HEK293 (cell line): ENCODE results near the gene PM20D1.

ENCODE experiments used
- CTCF ChIA-PET: fragments of 350-600 bp; formaldehyde crosslinking; extraction: SDS; loops from one replicate; lab custom pipeline; 2021; ENCODE audit warnings: antibody characterized with exemption; lab: Yijun Ruan, JAX
- POLR2A ChIA-PET: fragments of 300-600 bp; formaldehyde crosslinking; extraction: SDS; loops from one replicate; lab custom pipeline; 2020; ENCODE audit warnings: antibody characterized with exemption, inconsistent platforms; lab: Yijun Ruan, JAX
- H3K27ac ChIP-seq: fragments of 200-500 bp; sonication (Bioruptor generic); 2 replicates; pipeline ENCODE4 v1.5.1; 2014; ENCODE audit warnings: low read depth, low read length, control low read depth, inconsistent platforms; ENCODE audit errors: extremely low read depth
- H3K36me3 ChIP-seq, 2 experiments: fragments of 200-500 bp in 1 of 2; sonication (Bioruptor generic) in 1 of 2; 1 replicate in 1 of 2; 2 replicates in 1 of 2; pipeline ENCODE4 v1.5.1; 2014 to 2017; ENCODE audit warnings: inconsistent platforms in 2 of 2, low read length in 2 of 2; ENCODE audit not compliant: control insufficient read depth in 2 of 2, insufficient read depth in 1 of 2
- H3K4me1 ChIP-seq: fragments of 200-500 bp; sonication (Bioruptor generic); 2 replicates; pipeline ENCODE4 v1.5.1; 2014; ENCODE audit warnings: mild to moderate bottlenecking, low read length, inconsistent platforms; ENCODE audit not compliant: control insufficient read depth, insufficient read depth
- H3K4me3 ChIP-seq: 2 replicates; pipeline ENCODE4 v1.5.1; 2011; ENCODE audit warnings: low read depth, mild to moderate bottlenecking, control low read depth, low read length, moderate library complexity
- H3K9me3 ChIP-seq: fragments of 200-500 bp; sonication (Bioruptor generic); 2 replicates; pipeline ENCODE4 v1.5.1; 2014; ENCODE audit warnings: low read depth, low read length, inconsistent platforms; ENCODE audit not compliant: control insufficient read depth, insufficient read depth
- BCL6B ChIP-seq: fragments of 450-650 bp; formaldehyde crosslinking; IDR thresholded peaks from 2 replicates; pipeline ENCODE4 v1.5.1; 2017; ENCODE audit warnings: missing biosample characterization, missing genetic modification characterization
- FEZF1 ChIP-seq: fragments of 450-650 bp; formaldehyde crosslinking; IDR thresholded peaks from 2 replicates; pipeline ENCODE4 v1.5.1; 2016; ENCODE audit warnings: missing biosample characterization, missing genetic modification characterization
- HIC1 ChIP-seq: fragments of 450-650 bp; formaldehyde crosslinking; IDR thresholded peaks from 2 replicates; pipeline ENCODE4 v1.5.1; 2016; ENCODE audit warnings: missing biosample characterization, missing genetic modification characterization
- MYNN ChIP-seq: fragments of 450-650 bp; formaldehyde crosslinking; IDR thresholded peaks from 2 replicates; pipeline ENCODE4 v1.5.1; 2016; ENCODE audit warnings: missing biosample characterization, missing genetic modification characterization, borderline replicate concordance
- PRDM10 ChIP-seq: fragments of 450-650 bp; formaldehyde crosslinking; IDR thresholded peaks from 2 replicates; pipeline ENCODE4 v1.5.1; 2016; ENCODE audit warnings: missing biosample characterization, missing genetic modification characterization
- SCRT1 ChIP-seq: fragments of 450-650 bp; formaldehyde crosslinking; IDR thresholded peaks from 2 replicates; pipeline ENCODE4 v1.5.1; 2016; ENCODE audit warnings: missing biosample characterization, missing genetic modification characterization, borderline replicate concordance
- SP2 ChIP-seq: fragments of 450-650 bp; formaldehyde crosslinking; IDR thresholded peaks from 2 replicates; pipeline ENCODE4 v1.5.1; 2016; ENCODE audit warnings: missing biosample characterization, missing genetic modification characterization
- SP7 ChIP-seq: fragments of 450-650 bp; formaldehyde crosslinking; IDR thresholded peaks from 2 replicates; pipeline ENCODE4 v1.5.1; 2016; ENCODE audit warnings: missing biosample characterization, missing genetic modification characterization
- ZNF10 ChIP-seq: fragments of 450-650 bp; formaldehyde crosslinking; IDR thresholded peaks from 2 replicates; pipeline ENCODE4 v1.5.1; 2017; ENCODE audit warnings: missing biosample characterization, missing genetic modification characterization
- ZNF174 ChIP-seq: fragments of 450-650 bp; formaldehyde crosslinking; IDR thresholded peaks from 2 replicates; pipeline ENCODE4 v1.5.0; 2017; ENCODE audit warnings: missing biosample characterization, mild to moderate bottlenecking, missing genetic modification characterization
- ZNF184 ChIP-seq: fragments of 450-650 bp; IDR thresholded peaks from 2 replicates; pipeline ENCODE4 v1.5.1; 2018; ENCODE audit warnings: missing biosample characterization, mild to moderate bottlenecking, missing genetic modification characterization
- ZNF26 ChIP-seq: fragments of 450-650 bp; formaldehyde crosslinking; IDR thresholded peaks from 2 replicates; pipeline ENCODE4 v1.5.1; 2016; ENCODE audit warnings: missing biosample characterization, missing genetic modification characterization
- ZNF707 ChIP-seq: fragments of 450-650 bp; formaldehyde crosslinking; IDR thresholded peaks from 2 replicates; pipeline ENCODE4 v1.5.1; 2016; ENCODE audit warnings: missing biosample characterization, missing genetic modification characterization
- ZNF76 ChIP-seq: fragments of 450-650 bp; formaldehyde crosslinking; IDR thresholded peaks from 2 replicates; pipeline ENCODE4; 2016; ENCODE audit warnings: low read depth, missing biosample characterization, missing genetic modification characterization, borderline replicate concordance
- ZNF791 ChIP-seq: fragments of 450-650 bp; formaldehyde crosslinking; IDR thresholded peaks from 2 replicates; pipeline ENCODE4 v1.5.1; 2016; ENCODE audit warnings: missing biosample characterization, missing genetic modification characterization
- ZNF843 ChIP-seq: fragments of 450-650 bp; formaldehyde crosslinking; IDR thresholded peaks from 2 replicates; pipeline ENCODE4 v1.5.1; 2016; ENCODE audit warnings: missing biosample characterization, missing genetic modification characterization

The PM20D1 gene

GRCh38 chr1:205843036-205843859, 6.7 kb downstream of the PM20D1 start:
- POLR2A ChIA-PET: no interaction called here
- CTCF ChIA-PET: interaction anchor here (0.6 to 1.5 kb wide), 3 partner anchors 51 to 186 kb away, joined by 3 to 4 read pairs (median 3); no protein-coding TSS in a partner anchor
- H3K27ac ChIP-seq: no peak overlapping the region

GRCh38 chr1:205842229-205842628, 7.7 kb downstream of the PM20D1 start:
- no peak for TF ChIP-seq SCRT1 (tag by site-specific recombination)
- TF ChIP-seq MYNN (tag by site-specific recombination): no peak
- no peak for TF ChIP-seq ZNF707
- TF ChIP-seq HIC1 (tag by site-specific recombination): no peak
- no peak for TF ChIP-seq ZNF184
- no peak for TF ChIP-seq ZNF174 (tag by site-specific recombination)
- no peak for TF ChIP-seq BCL6B (tag by site-specific recombination)
- Histone ChIP-seq H3K36me3 (no peaks in the 10 kb centered on the region), H3K4me3 (no peak overlapping the region), H3K27ac (no peak overlapping the region), H3K9me3 (no peaks in the 10 kb centered on the region), H3K4me1 (no peaks in the 10 kb centered on the region)
- CTCF ChIA-PET: interaction anchor here (0.6 to 1.5 kb wide), 3 partner anchors 98 to 187 kb away, joined by 3 read pairs; no protein-coding TSS in a partner anchor
- POLR2A ChIA-PET: no interaction called here

More at GRCh38 chr1:205843036-205843859, 6.7 kb downstream of the PM20D1 start:
- H3K4me1 ChIP-seq: no peaks in the 10 kb centered on the region
- no peaks in the 10 kb centered on the region for H3K36me3 ChIP-seq
- TF ChIP-seq ZNF791 (tag by site-specific recombination) (no peak), FEZF1 (no peak), ZNF843 (tag by site-specific recombination) (no peak), PRDM10 (tag by site-specific recombination) (no peak), ZNF26 (tag by site-specific recombination) (no peak), ZNF76 (no peak), ZNF707 (no peak), SP7 (no peak), SP2 (no peak), ZNF10 (tag by site-specific recombination) (no peak)
- H3K9me3 ChIP-seq: no peaks in the 10 kb centered on the region
- no peak overlapping the region for H3K4me3 ChIP-seq
